Stimulated activated CD8-positive, alpha-beta memory T cell treated with anti-CD3 and anti-CD28 coated beads, Interleukin-4, amount 100 ng/mL, for 48 hours (primary cell): ENCODE data around the gene DNAH7.

ENCODE experiments used
- DNase-seq: peaks from one replicate; pipeline ENCODE4 v3.0.0-alpha.2; 2020

DNAH7 gene

GRCh38 chr2:196076778-196077568 is 8.3 kb upstream of the DNAH7 start:
- no peak for DNase-seq

- no peak for DNase-seq
Observed at GRCh38 chr2:196075196-196075595, 6.6 kb upstream of the DNAH7 start.

- no peak for DNase-seq
Observed at GRCh38 chr2:196074631-196075030, 6.0 kb upstream of the DNAH7 start.

- no peak for DNase-seq
Observed at GRCh38 chr2:196073521-196073920, 4.9 kb upstream of the DNAH7 start.

- DNase-seq: no peak
Observed at GRCh38 chr2:196067088-196067382, 1.6 kb downstream of the DNAH7 start.

- no peak for DNase-seq
Observed at GRCh38 chr2:196066291-196067087, 2.1 kb downstream of the DNAH7 start.

- no peak for DNase-seq
Observed at GRCh38 chr2:196063773-196064172, 4.9 kb downstream of the DNAH7 start.

- DNase-seq: no peak
Observed at GRCh38 chr2:196059491-196059960, 9.1 kb downstream of the DNAH7 start.

- DNase-seq: no peak
Observed at GRCh38 chr2:196054631-196055030, 14.0 kb downstream of the DNAH7 start.

GRCh38 chr2:196046123-196046917 is 22.3 kb downstream of the DNAH7 start:
- DNase-seq: no peak

- DNase-seq: no peak
Observed at GRCh38 chr2:196041786-196042185, 26.9 kb downstream of the DNAH7 start.

- no peak for DNase-seq
Observed at GRCh38 chr2:196040218-196040617, 28.4 kb downstream of the DNAH7 start.

- no peak for DNase-seq
Observed at GRCh38 chr2:196036442-196036841, 32.2 kb downstream of the DNAH7 start.

GRCh38 chr2:196018037-196018436 is 50.6 kb downstream of the DNAH7 start:
- no peak for DNase-seq

GRCh38 chr2:196012314-196012713 is 56.3 kb downstream of the DNAH7 start:
- DNase-seq: no peak

GRCh38 chr2:196000551-196000950 is 68.1 kb downstream of the DNAH7 start:
- DNase-seq: no peak

GRCh38 chr2:195998070-195998469 is 70.6 kb downstream of the DNAH7 start:
- DNase-seq: no peak

GRCh38 chr2:195995499-195995898 is 73.1 kb downstream of the DNAH7 start:
- no peak for DNase-seq

GRCh38 chr2:195993623-195994022 is 75.0 kb downstream of the DNAH7 start:
- no peak for DNase-seq

GRCh38 chr2:195985741-195986140 is 82.9 kb downstream of the DNAH7 start:
- no peak for DNase-seq

GRCh38 chr2:195984923-195985726 is 83.5 kb downstream of the DNAH7 start:
- no peak for DNase-seq

- DNase-seq: no peak
Observed at GRCh38 chr2:195967336-195967735, 101.3 kb downstream of the DNAH7 start.

- DNase-seq: no peak
Observed at GRCh38 chr2:195961873-195962272, 106.8 kb downstream of the DNAH7 start.
